ENCODE data around the gene STK32B.
"Not testable (repeated sequence)": the region's sequence is repeated elsewhere in the genome, so short reads cannot be mapped to it uniquely, and the experiment has no call there.

The STK32B gene

GRCh38 chr4:5051278-5052203, at the start of gene STK32B:
TSS of gene STK32B (plus strand) at chr4:5051480.
- no peak for DNase-seq

GRCh38 chr4:5001641-5002040, 49.6 kb upstream of the STK32B start:
- not testable (repeated sequence) for DNase-seq

- DNase-seq: no peak
Observed at GRCh38 chr4:5003372-5003857, 47.9 kb upstream of the STK32B start.

DNA sequence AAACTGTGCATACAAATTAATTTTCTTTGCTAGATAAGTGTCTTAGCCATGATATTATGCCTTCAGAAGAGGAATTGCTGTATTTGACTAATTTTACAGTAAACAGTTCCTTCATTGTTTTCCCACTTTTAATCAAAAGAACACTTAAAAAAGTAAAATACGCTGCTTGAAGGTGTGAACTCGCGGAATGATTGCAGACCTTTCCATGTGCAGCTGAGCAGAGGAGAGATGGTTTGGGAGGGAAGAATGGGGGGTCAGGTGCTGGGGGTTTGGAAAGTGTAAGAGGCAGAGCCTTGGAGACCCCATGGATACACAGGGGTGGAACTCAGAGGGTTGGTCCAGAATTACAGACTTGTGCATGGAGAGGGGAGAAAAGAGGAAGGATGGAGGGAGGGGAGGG, 47.4 kb upstream of the STK32B start:
- DNase-seq: no peak

DNA sequence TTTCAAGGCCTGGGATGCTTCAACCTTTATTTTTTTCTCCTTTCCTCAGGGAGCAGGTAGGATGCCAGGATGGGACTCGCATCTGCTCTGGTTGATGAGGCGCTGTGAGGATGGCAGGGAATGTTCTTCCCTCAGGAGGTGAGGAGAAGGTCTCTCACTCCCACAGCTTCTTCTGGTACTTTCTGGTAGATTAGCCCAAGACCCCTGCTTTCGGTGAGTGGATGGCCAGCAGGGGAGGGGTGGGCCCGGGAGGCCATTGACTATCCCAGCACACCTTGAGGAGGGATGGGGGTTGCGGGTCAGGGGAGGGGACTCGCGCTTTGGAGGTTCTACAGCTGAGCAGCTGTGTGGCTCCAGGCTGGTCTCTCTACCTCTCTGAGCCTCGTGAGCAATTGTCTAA, 46.8 kb upstream of the STK32B start:
- DNase-seq: no peak

DNA sequence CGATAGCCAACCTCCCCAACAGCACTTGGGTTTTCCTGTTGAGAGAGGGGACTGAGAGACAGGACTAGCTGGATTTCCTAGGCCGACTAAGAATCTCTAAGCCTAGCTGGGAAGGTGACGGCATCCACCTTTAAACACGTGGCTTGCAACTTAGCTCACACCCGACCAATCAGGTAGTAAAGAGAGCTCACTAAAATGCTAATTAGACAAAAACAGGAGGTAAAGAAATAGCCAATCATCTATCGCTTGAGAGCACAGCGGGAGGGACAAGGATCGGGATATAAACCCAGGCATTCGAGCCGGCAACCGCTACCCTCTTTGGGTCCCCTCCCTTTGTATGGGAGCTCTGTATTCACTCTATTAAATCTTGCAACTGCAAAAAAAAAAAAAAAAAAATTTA, 44.3 kb upstream of the STK32B start:
- DNase-seq: not testable (repeated sequence)

DNA sequence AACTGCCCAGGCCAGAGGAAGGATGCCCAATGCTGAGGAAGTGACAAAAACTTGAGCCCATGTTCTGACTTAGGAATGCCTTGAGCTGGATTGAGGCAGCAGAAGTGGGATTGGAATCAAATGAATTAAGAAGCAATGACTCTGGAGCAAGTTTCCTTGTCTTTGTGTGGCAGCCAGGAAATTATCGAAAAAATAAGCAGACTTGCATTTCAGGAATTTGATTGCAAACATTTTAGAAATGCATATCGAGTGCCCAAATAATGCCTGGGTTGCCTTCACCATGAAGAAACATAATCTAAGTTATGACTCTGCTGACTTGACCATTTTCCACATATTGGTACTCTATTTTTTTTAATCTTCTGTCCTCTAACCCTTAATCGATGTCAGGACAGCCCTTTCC, 41.5 kb upstream of the STK32B start:
- DNase-seq: no peak

DNA sequence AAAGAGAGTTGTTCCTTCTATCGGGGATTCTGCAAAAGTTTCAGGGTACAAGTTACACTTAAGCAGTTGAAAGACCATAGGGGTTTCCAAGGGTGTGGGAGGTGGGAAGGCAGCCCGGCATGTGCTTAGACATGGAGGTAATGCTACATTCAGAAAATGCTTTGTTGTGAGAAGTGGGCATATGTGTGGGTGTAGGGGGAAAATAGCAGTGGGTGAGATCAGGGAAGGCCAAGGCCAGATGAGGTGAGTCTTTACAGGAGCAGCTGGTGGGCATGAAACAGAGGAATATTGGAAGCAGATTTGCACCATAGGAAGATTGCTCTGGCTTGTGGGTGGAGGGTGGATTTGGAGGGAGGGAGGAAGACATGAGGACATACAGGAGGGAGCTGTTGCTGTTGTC, 40.3 kb upstream of the STK32B start:
- DNase-seq: no peak

- no peak for DNase-seq
Observed at GRCh38 chr4:5012244-5012898, 38.9 kb upstream of the STK32B start.

DNA sequence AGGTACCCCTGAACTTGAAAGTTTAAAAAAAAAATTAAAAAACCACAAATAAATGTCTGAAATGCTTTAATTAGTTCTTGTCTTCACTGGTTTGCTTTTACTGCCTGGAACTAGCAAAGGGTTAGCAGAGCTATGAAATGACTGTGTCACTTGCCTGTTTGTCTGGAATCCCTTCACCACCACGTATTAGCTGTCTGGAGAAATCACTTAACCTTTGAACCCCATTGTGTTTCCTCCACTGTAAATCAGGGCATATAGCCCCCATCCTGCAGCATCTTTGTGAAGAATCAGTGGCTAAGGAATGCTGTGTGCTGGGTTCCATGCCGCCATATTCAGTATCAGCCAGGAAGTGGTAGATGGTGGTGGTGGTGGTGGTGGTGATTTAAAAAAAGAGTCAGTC, 38.3 kb upstream of the STK32B start:
- DNase-seq: no peak

GRCh38 chr4:5014007-5014682, 37.1 kb upstream of the STK32B start:
- no peak for DNase-seq

GRCh38 chr4:5018096-5018495, 33.2 kb upstream of the STK32B start:
- no peak for DNase-seq

- no peak for DNase-seq
Observed at GRCh38 chr4:5018603-5019002, 32.7 kb upstream of the STK32B start.

DNA sequence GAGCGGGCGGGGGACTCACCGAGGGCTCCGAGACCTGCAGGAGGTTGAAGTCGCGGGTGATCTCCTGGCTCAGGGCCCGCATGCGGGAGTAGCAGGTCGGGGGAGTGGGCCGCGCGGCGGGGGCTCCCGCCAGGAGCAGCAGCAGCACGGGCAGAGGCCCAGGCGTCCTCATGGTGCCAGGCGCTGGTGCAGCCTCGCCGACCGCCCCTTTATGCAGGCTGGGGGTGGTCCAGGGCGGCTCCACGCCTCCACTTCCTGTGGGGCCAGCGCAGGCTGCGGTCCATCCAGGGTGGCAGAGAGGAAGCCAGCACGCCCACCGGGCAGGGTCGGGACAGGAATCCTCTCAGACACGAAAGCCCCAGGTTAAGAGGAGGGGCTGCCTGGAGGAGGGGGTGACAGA, 32.0 kb upstream of the STK32B start, which contains the start of gene CYTL1:
TSS of gene CYTL1 (minus strand) at position 185 of the 400 bp plus-strand sequence. CDS start at position 172, 13 bp downstream.
- DNase-seq: no peak

DNA sequence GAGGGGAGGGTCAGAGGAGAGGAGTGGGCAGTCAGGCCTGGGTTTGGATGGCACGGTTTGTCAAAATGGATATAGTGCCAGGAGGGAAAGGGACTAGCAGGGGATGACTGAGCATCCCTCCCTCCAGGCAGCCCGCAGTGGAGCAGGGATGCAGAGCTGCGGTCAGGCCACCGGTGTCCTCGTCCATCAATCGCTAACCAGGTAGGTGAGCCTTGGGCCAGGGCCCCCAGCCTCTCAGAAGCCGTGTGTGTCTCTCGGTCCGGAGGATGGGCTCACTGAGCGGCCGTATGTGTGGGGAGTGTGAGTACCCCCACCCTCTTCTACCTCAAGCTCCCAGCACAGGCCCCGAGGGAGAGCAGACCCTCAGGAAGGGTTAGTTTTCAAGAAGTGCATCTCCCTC, 31.5 kb upstream of the STK32B start:
- no peak for DNase-seq

GRCh38 chr4:5020341-5020740, 30.9 kb upstream of the STK32B start:
- DNase-seq: no peak

DNA sequence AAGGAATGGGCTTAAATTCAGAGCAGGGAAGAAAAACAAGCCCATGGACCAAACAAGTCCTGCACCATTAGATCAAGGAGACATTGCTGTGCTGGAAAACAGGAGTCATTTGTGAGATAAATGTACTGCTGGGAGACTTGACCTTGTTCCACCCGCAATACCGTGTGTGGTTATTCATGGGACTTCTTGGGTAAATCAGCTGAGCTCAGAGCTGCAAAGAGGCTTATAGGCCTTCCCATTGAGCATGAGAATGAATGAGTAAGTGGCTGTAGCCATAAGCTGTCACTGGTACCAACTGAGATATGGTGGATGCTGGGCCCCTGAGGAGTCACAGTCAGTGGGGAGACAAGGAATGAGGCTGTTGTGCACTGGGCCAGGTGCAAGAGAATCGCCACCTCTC, 29.7 kb upstream of the STK32B start:
- DNase-seq: no peak

GRCh38 chr4:5024673-5025072, 26.6 kb upstream of the STK32B start:
- no peak for DNase-seq

DNA sequence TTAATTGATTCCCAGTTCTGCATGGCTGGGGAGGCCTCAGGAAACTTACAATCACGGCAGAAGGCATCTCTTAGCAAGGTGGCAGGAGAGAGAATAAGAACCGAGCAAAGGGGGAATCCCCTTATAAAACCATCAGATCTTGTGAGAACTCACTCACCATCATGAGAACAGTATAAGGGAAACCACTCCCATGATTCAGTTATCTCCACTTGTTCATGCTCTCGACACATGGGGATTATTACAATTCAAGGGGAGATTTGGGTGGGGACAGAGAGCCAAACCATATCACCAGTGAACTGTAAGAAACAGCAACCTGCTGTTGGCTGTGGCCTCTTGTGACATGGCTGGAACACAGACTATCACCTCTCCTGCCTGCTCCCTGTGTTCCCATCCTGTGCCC, 24.9 kb upstream of the STK32B start:
- DNase-seq: no peak

DNA sequence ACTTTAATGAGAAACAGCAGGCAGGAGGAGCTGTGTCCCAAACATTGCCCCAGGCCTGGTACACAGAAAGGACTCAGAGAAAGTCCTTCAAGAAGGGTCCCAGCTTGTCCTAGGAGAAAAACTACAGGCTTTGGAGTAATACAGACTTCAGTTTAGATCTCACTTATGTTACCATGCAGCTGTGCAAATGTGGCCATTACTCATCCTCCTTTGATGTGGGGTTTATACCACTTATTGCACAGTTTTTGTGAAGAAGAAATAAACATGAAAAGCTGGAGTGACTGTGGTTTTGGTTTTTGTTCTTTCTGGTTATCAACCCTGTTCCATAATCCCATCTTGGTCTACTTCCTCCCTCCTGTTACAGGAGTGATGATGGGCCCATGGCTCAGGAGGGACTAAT, 23.9 kb upstream of the STK32B start:
- no peak for DNase-seq

DNA sequence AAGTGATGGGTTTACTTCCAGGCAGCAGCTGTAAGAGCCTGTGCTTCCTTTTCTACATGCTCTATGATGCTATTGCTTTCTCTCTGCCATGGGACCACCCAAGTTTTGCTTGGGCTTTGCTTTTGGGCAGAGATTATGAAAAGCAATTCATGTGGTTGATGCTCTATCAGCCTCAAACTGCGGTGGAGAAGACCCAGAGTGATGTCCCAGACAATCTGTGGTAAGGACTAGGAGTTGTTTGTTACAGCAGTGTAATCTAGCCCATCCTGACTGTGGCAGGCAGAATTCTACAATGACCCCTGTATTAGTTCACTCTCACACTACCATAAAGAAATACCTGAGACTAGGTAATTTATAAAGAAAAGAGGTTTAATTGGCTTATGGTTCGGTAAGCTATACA, 22.8 kb upstream of the STK32B start:
- DNase-seq: no peak

DNA sequence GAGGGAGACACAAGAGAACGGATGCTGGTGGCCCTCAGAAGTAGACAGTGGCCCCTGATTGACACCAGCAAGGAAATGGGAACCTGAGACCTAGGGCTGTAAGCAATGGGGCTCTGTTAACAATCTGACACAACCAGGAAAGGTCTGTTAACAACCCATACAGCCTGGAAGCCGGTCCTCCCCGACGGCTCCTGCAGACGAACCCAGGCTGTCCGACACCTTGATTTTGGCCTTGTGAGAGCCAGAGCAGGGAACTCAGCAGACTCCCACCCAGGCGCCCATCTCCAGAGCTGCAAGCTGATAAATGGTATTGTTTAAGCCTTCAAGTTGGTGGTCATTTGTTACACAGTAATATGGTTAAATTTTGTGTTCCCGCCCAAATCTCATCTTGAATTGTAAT, 21.8 kb upstream of the STK32B start:
- DNase-seq: no peak

DNA sequence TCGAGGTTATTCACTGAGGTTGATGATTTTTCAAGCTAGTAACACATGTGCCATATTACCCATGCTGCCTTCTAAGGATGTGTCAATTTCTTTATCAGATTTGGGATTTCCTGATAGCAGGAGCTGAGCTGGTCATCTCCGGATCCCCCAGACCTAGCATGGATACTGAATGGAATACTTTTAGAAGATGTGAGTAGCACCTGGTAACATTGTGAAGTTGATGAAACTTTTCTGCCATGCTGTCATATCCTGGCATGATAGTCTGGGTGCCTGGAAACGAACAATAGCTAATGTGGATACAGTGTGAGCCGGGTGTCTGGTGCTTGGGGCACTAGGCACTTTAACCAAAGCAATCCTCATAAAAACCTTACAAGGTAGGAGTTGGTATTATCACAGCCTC, 21.1 kb upstream of the STK32B start:
- no peak for DNase-seq

DNA sequence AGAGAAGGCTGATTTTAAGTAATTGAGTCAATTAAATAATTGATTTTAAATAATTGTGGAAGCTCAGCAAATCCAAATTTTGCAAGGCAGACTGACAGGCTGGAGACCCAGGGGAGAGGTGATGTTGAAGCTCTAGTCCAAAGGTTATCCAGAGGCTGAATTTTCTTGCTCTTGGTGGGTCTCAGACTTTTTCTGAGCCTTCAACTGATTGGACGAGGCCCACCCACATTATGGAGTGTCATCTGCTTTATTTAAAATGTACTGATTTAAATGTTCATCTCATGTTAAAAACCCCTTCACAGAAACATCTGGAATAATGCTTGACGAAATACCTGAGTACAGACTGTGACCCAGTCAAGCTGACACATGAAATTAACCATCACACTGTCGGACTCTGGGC, 20.4 kb upstream of the STK32B start:
- no peak for DNase-seq
